Activated naive CD8-positive, alpha-beta T cell treated with anti-CD3 and anti-CD28 coated beads, Interleukin-2, amount 50 U/mL, for 24 hours (primary cell): ENCODE results near the gene NYNRIN.

ENCODE experiments used
- ATAC-seq: fragments of 150-1000 bp; cut with Tn5 transposase; one replicate; pipeline ENCODE4 v1.10.0; 2021
- DNase-seq: peaks from one replicate; pipeline ENCODE4 v3.0.0; 2021
- H3K27ac Mint-ChIP-seq: one replicate; pipeline ENCODE4 v1.8.0; 2021; ENCODE audit warnings: mild to moderate bottlenecking, mixed read lengths
- H3K27me3 Mint-ChIP-seq: one replicate; pipeline ENCODE4 v1.8.0; 2021; ENCODE audit warnings: mixed read lengths
- H3K36me3 Mint-ChIP-seq: one replicate; pipeline ENCODE4 v1.8.0; 2021; ENCODE audit warnings: low read depth, mixed read lengths
- H3K4me1 Mint-ChIP-seq: one replicate; pipeline ENCODE4 v1.8.0; 2021; ENCODE audit warnings: mixed read lengths
- H3K4me3 Mint-ChIP-seq: one replicate; pipeline ENCODE4 v1.8.0; 2021; ENCODE audit warnings: mild to moderate bottlenecking, moderate library complexity, mixed read lengths
- H3K9me3 Mint-ChIP-seq: one replicate; pipeline ENCODE4 v1.8.0; 2021; ENCODE audit warnings: mixed read lengths

NYNRIN gene

GRCh38 chr14:24411443-24412389 lies 12.9 kb downstream of the NYNRIN start:
- Mint-ChIP-seq H3K4me3 (no peak overlapping the region), H3K9me3 (no peaks in the 10 kb centered on the region), H3K4me1 (no peaks in the 10 kb centered on the region), H3K27ac (no peak overlapping the region), H3K36me3 (no peaks in the 10 kb centered on the region), H3K27me3 (no peaks in the 10 kb centered on the region)
- DNase-seq = peak; percentile 39
- ATAC-seq = peak; percentile 59

GRCh38 chr14:24414077-24414476 lies 15.3 kb downstream of the NYNRIN start:
- Mint-ChIP-seq H3K36me3 (no peaks in the 10 kb centered on the region), H3K4me1 (no peaks in the 10 kb centered on the region), H3K9me3 (no peaks in the 10 kb centered on the region), H3K27me3 (peaks cover 7% of the 10 kb centered on the region), H3K4me3 (no peak overlapping the region), H3K27ac (no peak overlapping the region)
- no peak for DNase-seq
- ATAC-seq = no peak

- ATAC-seq (no peak), DNase-seq (no peak)
- Mint-ChIP-seq H3K9me3 (no peaks in the 10 kb centered on the region), H3K4me3 (no peak overlapping the region), H3K27ac (no peak overlapping the region), H3K4me1 (no peaks in the 10 kb centered on the region), H3K27me3 (peaks cover 7% of the 10 kb centered on the region), H3K36me3 (no peaks in the 10 kb centered on the region)
These were observed 16.1 kb downstream of the NYNRIN start for GRCh38 chr14:24414732-24415420.

GRCh38 chr14:24415421-24416253 lies 16.8 kb downstream of the NYNRIN start:
- H3K27me3 Mint-ChIP-seq = peaks cover 7% of the 10 kb centered on the region
- no peaks in the 10 kb centered on the region for H3K36me3 Mint-ChIP-seq
- H3K4me1 Mint-ChIP-seq = no peaks in the 10 kb centered on the region
- H3K4me3 Mint-ChIP-seq = no peak overlapping the region
- DNase-seq = no peak
- H3K9me3 Mint-ChIP-seq = no peaks in the 10 kb centered on the region
- ATAC-seq = no peak
- H3K27ac Mint-ChIP-seq = no peak overlapping the region

- Mint-ChIP-seq H3K27me3 (peaks cover 7% of the 10 kb centered on the region), H3K27ac (no peak overlapping the region), H3K36me3 (no peaks in the 10 kb centered on the region), H3K4me1 (no peaks in the 10 kb centered on the region), H3K4me3 (no peak overlapping the region), H3K9me3 (no peaks in the 10 kb centered on the region)
- DNase-seq (no peak), ATAC-seq (no peak)
These were observed 17.6 kb downstream of the NYNRIN start for GRCh38 chr14:24416254-24416931.

- H3K4me3 Mint-ChIP-seq = no peak overlapping the region
- ATAC-seq (no peak), DNase-seq (no peak)
- peaks cover 7% of the 10 kb centered on the region for H3K27me3 Mint-ChIP-seq
- no peaks in the 10 kb centered on the region for H3K36me3 Mint-ChIP-seq
- no peaks in the 10 kb centered on the region for H3K4me1 Mint-ChIP-seq
- H3K27ac Mint-ChIP-seq = no peak overlapping the region
- H3K9me3 Mint-ChIP-seq = no peaks in the 10 kb centered on the region
These were observed 18.3 kb downstream of the NYNRIN start for GRCh38 chr14:24416932-24417619.

GRCh38 chr14:24417832-24418491 lies 19.2 kb downstream of the NYNRIN start:
- peaks cover 7% of the 10 kb centered on the region for H3K27me3 Mint-ChIP-seq
- DNase-seq (no peak), ATAC-seq (no peak)
- H3K36me3 Mint-ChIP-seq = no peaks in the 10 kb centered on the region
- H3K9me3 Mint-ChIP-seq = no peaks in the 10 kb centered on the region
- no peak overlapping the region for H3K27ac Mint-ChIP-seq
- H3K4me3 Mint-ChIP-seq = no peak overlapping the region
- H3K4me1 Mint-ChIP-seq = no peaks in the 10 kb centered on the region

GRCh38 chr14:24418492-24418873 lies 19.7 kb downstream of the NYNRIN start:
- DNase-seq (no peak), ATAC-seq (no peak)
- peaks cover 7% of the 10 kb centered on the region for H3K27me3 Mint-ChIP-seq
- no peaks in the 10 kb centered on the region for H3K4me1 Mint-ChIP-seq
- no peaks in the 10 kb centered on the region for H3K36me3 Mint-ChIP-seq
- no peaks in the 10 kb centered on the region for H3K9me3 Mint-ChIP-seq
- H3K4me3 Mint-ChIP-seq = no peak overlapping the region
- no peak overlapping the region for H3K27ac Mint-ChIP-seq

- peaks cover 14% of the 10 kb centered on the region for H3K4me1 Mint-ChIP-seq
- H3K27me3 Mint-ChIP-seq = peaks cover 5% of the 10 kb centered on the region
- DNase-seq = no peak
- H3K27ac Mint-ChIP-seq = no peak overlapping the region
- no peaks in the 10 kb centered on the region for H3K9me3 Mint-ChIP-seq
- no peaks in the 10 kb centered on the region for H3K36me3 Mint-ChIP-seq
- no peak for ATAC-seq
- no peak overlapping the region for H3K4me3 Mint-ChIP-seq
These were observed 23.5 kb downstream of the NYNRIN start for GRCh38 chr14:24422261-24422660.

- ATAC-seq = no peak
- H3K4me3 Mint-ChIP-seq = no peak overlapping the region
These were observed 24.1 kb downstream of the NYNRIN start for GRCh38 chr14:24422694-24423601.

GRCh38 chr14:24425704-24426103 lies 26.9 kb downstream of the NYNRIN start:
- Mint-ChIP-seq H3K4me1 (peaks cover 24% of the 10 kb centered on the region), H3K36me3 (no peaks in the 10 kb centered on the region), H3K9me3 (no peaks in the 10 kb centered on the region), H3K27ac (no peak overlapping the region), H3K27me3 (no peaks in the 10 kb centered on the region), H3K4me3 (no peak overlapping the region)
- no peak for ATAC-seq
- DNase-seq = no peak

More at GRCh38 chr14:24422694-24423601, 24.1 kb downstream of the NYNRIN start:
- Mint-ChIP-seq H3K27me3 (peaks cover 5% of the 10 kb centered on the region), H3K27ac (no peak overlapping the region), H3K4me1 (peaks cover 17% of the 10 kb centered on the region), H3K36me3 (no peaks in the 10 kb centered on the region), H3K9me3 (no peaks in the 10 kb centered on the region)
- no peak for DNase-seq

GRCh38 chr14:24426150-24426911 lies 27.5 kb downstream of the NYNRIN start:
- Mint-ChIP-seq H3K9me3 (no peaks in the 10 kb centered on the region), H3K27me3 (no peaks in the 10 kb centered on the region), H3K27ac (no peak overlapping the region), H3K36me3 (no peaks in the 10 kb centered on the region), H3K4me1 (peaks cover 29% of the 10 kb centered on the region), H3K4me3 (no peak overlapping the region)
- DNase-seq (no peak), ATAC-seq (no peak)
